ENCODE results near the gene RPS29. TPM values are rescaled to one million over a fixed set of nuclear protein-coding genes. Genes with fewer than 3 reads are reported as not detected.

The RPS29 gene
- total and polyA plus RNA-seq, 9 of the 15 experiments (the other 6 are each of a cell fraction or from before 2014, with no cell fraction given) = 1,545 to 5,012 (median 2,448) TPM

DNA sequence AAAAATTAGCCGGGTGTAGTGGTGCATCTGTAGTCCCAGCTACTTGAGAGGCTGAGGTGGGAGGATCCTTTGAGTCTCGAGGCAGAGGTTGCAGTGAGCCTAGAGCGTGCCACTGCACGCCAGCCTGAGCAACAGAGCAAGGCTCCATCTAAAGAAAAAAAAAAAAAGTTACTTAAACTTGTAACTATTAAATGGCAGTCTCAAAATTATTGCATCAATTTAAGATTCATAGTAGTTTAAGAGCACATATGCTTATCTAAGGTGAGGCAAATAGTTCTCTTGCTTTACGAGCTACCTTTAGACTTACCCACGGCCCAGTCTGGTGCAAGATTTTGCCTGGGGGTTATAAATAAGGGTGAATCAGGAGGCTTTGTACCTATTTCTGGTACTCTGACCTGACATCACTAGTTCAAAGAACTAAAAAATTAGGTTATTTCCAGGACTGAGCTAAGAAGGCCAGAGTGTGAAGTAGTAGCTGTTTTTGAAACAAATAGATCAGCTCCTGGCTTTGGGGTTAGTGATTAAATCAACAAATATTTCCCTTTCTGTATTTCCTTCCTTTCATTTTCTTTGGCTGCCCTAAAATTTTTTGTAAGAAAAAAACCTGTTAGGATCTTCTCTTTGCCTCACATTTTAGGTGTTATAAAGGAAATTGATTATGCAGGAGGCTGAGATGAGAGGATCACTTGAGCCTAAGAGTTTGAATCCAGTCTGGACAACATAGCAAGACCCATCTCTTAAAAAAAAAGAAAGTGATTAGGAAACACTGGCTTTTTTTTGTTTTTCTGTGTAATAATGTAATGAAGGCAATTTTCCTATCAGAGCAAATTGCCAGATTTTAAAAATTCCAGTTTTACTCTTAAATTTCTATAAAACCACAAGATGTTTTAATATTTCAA is 38.0 kb upstream of the RPS29 start (continued):
- TF ChIP-seq, protein P1, sequence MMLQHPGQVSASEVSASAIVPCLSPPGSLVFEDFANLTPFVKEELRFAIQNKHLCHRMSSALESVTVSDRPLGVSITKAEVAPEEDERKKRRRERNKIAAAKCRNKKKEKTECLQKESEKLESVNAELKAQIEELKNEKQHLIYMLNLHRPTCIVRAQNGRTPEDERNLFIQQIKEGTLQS (IDR thresholded peaks at IDR 0.05) = no peak
- TF ChIP-seq, protein P1 (CRISPR knock-in tag; conservative IDR thresholded peaks at IDR 0.05) = no peak
- TF ChIP-seq CHCHD3 (CRISPR knock-in tag; IDR thresholded peaks at IDR 0.05) (no peak), CSDE1 (IDR thresholded peaks at IDR 0.05) (no peak), POLR2A (conservative IDR thresholded peaks at IDR 0.05) (peak; percentile 47; the same call in 1 of the 2 replicates), KDM1A (IDR thresholded peaks at IDR 0.05) (peak in 1 of 2 experiments; percentile 19; a peak in 1 of 4 replicates), IRF2 (CRISPR knock-in tag; IDR thresholded peaks at IDR 0.05) (no peak), RBM22 (IDR thresholded peaks at IDR 0.05; ENCODE audit: low read depth, low read length, poor library complexity, severe bottlenecking) (no peak)

DNA sequence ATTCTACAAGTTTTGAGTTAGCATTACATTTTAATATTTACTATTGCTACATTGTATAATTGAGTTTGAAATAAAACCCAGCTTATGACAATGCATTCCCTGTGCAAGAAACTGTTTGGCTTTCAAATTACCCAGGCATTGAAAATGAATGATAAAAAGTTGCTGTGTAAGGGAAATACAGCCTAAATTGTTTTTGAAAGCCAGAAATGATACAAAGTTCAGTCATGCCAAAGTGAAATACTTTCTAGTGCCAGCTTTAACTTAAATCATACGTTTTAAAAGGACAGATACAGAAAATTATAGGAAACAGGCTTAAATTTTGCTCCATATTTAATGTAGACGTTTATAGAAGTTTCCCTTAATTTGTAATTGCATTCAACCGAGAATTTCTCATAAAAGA is 37.2 kb upstream of the RPS29 start:
- no peaks in the 10 kb centered on the region for H3K27me3 ChIP-seq (ENCODE audit: control insufficient read depth in 2 of 2, insufficient read depth in 2 of 2, low read length in 2 of 2)
- peak overlapping the region in 1 of 2 experiments; percentile 97; a peak in 2 of 4 replicates for H3K9ac ChIP-seq (ENCODE audit: insufficient read depth in 1 of 2, low read depth in 2 of 2, low read length in 2 of 2)
- H3K4me1 ChIP-seq (replicated peaks in 1 of 2; ENCODE audit: control insufficient read depth in 2 of 2, insufficient read depth in 2 of 2, low read length in 2 of 2) = peaks cover 4 to 10% of the 10 kb centered on the region in 2 experiments; a peak in 3 of 5 replicates
- no peaks in the 10 kb centered on the region for H3K9me1 ChIP-seq (ENCODE audit: control insufficient read depth, insufficient read depth, low read length)
- DNase-seq (ENCODE audit: extremely low read depth in 1 of 4, low spot score in 3 of 4) (no peak), ATAC-seq (no peak), FAIRE-seq (no peak)
- peak overlapping the region; percentile 24 for H3K4me3 ChIP-seq
- ChIA-PET POLR2A (interaction anchor here (0.6 to 5.3 kb wide), 5 partner anchors 8 to 229 kb away, joined by 3 to 36 read pairs (median 5); partner anchors contain the start of genes DNAAF2 and NEMF), CTCF (ENCODE audit: low intra/inter-chr PET ratio) (no interaction called here)
- BruUV-seq (replicated peaks) = no TSS peak
- peaks cover 53% of the 10 kb centered on the region; the same call in 1 of the 3 replicates for H3K36me3 ChIP-seq (ENCODE audit: control insufficient read depth, insufficient read depth, low read length)
- in situ Hi-C loops (cut with MboI) = no loop called here
- intact Hi-C loops (cut with micrococcal nuclease) = loop anchor here (5.0 to 10.0 kb wide), 2 partner anchors 36 to 159 kb away; partner anchors contain the start of gene RPS29
- no peak overlapping the region for H2AFZ ChIP-seq (ENCODE audit: low read depth, low read length)
- peaks cover 87% of the 10 kb centered on the region for H3K79me2 ChIP-seq (ENCODE audit: control insufficient read depth, insufficient read depth, low read length)
- peak overlapping the region; percentile 57 for H3K4me2 ChIP-seq (ENCODE audit: insufficient read depth, low read length)
- 2% methylated on average over 3 of the region's 3 CpGs for WGBS (ENCODE audit: insufficient coverage, low coverage, missing lambda C conversion rate)
- peaks cover 7% of the 10 kb centered on the region for H4K20me1 ChIP-seq (replicated peaks; ENCODE audit: control insufficient read depth, insufficient read depth, low read length)
- no peaks in the 10 kb centered on the region for H3K9me3 ChIP-seq (replicated peaks; ENCODE audit: control insufficient read depth, insufficient read depth, low read depth, low read length)
- H3K27ac ChIP-seq (ENCODE audit: extremely low read depth, low read depth, low read length) = peak overlapping the region; percentile 59; the same call in 2 of the 3 replicates
- TF ChIP-seq, protein P2, sequence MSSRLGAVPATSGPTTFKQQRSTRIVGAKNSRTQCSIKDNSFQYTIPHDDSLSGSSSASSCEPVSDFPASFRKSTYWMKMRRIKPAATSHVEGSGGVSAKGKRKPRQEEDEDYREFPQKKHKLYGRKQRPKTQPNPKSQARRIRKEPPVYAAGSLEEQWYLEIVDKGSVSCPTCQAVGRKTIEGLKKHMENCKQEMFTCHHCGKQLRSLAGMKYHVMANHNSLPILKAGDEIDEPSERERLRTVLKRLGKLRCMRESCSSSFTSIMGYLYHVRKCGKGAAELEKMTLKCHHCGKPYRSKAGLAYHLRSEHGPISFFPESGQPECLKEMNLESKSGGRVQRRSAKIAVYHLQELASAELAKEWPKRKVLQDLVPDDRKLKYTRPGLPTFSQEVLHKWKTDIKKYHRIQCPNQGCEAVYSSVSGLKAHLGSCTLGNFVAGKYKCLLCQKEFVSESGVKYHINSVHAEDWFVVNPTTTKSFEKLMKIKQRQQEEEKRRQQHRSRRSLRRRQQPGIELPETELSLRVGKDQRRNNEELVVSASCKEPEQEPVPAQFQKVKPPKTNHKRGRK (tag; IDR thresholded peaks at IDR 0.05) = no peak
- TF ChIP-seq HSF4 (CRISPR knock-in tag; IDR thresholded peaks at IDR 0.05; ENCODE audit: borderline replicate concordance) (no peak), MAFG (tag; conservative IDR thresholded peaks at IDR 0.05) (peak; percentile 64), C11orf30 (IDR thresholded peaks at IDR 0.05; ENCODE audit: low read depth) (peak; percentile 79), SRF (CRISPR knock-in tag; IDR thresholded peaks at IDR 0.05) (no peak), ZNF316 (IDR thresholded peaks at IDR 0.05) (peak; percentile 85), HINFP (tag; conservative IDR thresholded peaks at IDR 0.05; ENCODE audit: low read depth) (no peak)
